Endodermal cell (in vitro differentiated cells): ENCODE data around the gene GPC3. TPM values are rescaled to one million over a fixed set of nuclear protein-coding genes. Genes with fewer than 3 reads are reported as not detected.

Experiments used
- DNase-seq: peaks from one replicate; pipeline ENCODE4 v3.0.0-alpha.2; 2017
- H3K27ac ChIP-seq: 2 replicates; pipeline ENCODE4 v1.5.1; 2013; ENCODE audit warnings: mild to moderate bottlenecking, low read depth, low read length, moderate library complexity
- H3K27me3 ChIP-seq: 2 replicates; pipeline ENCODE4 v1.6.1; 2013; ENCODE audit warnings: mild to moderate bottlenecking, low read length, moderate library complexity; ENCODE audit not compliant: insufficient read depth, control insufficient read depth, poor library complexity, severe bottlenecking
- H3K36me3 ChIP-seq: 2 replicates; pipeline ENCODE4 v1.7.0; 2013; ENCODE audit warnings: mild to moderate bottlenecking, low read length, moderate library complexity; ENCODE audit not compliant: control insufficient read depth, insufficient read depth
- H3K4me1 ChIP-seq: one replicate; pipeline ENCODE4 v1.7.0; 2013; ENCODE audit warnings: low read length; ENCODE audit not compliant: control insufficient read depth, insufficient read depth
- H3K4me3 ChIP-seq: 2 replicates; pipeline ENCODE4 v1.5.1; 2013; ENCODE audit warnings: mild to moderate bottlenecking, low read length, moderate library complexity
- H3K9ac ChIP-seq: 2 replicates; pipeline ENCODE4 v1.6.1; 2013; ENCODE audit warnings: mild to moderate bottlenecking, low read length, moderate library complexity; ENCODE audit not compliant: poor library complexity, severe bottlenecking; ENCODE audit errors: extremely low read depth
- H3K9me3 ChIP-seq: 2 replicates; pipeline ENCODE4 v1.6.1; 2013; ENCODE audit warnings: mild to moderate bottlenecking, low read length, moderate library complexity; ENCODE audit not compliant: control insufficient read depth
- H3K27ac Mint-ChIP-seq: 2 replicates; pipeline ENCODE4 v1.8.0; 2020; ENCODE audit warnings: mixed read lengths
- H3K27me3 Mint-ChIP-seq: 2 replicates; pipeline ENCODE4 v1.8.0; 2021; ENCODE audit warnings: mild to moderate bottlenecking, mixed read lengths; ENCODE audit not compliant: insufficient read depth
- H3K36me3 Mint-ChIP-seq: 2 replicates; pipeline ENCODE4 v1.8.0; 2020; ENCODE audit warnings: low read depth, mixed read lengths
- H3K4me1 Mint-ChIP-seq: 2 replicates; pipeline ENCODE4 v1.8.0; 2020; ENCODE audit warnings: mixed read lengths
- H3K4me3 Mint-ChIP-seq: 2 replicates; pipeline ENCODE4 v1.8.0; 2020; ENCODE audit warnings: mild to moderate bottlenecking, moderate library complexity, mixed read lengths
- H3K9me3 Mint-ChIP-seq: 2 replicates; pipeline ENCODE4 v1.8.0; 2020; ENCODE audit warnings: mild to moderate bottlenecking, mixed read lengths
- WGBS, 2 experiments: methylation state at CpG; one replicate each; pipeline versions ENCODE4 v1.1.5 to v1.1.7; 2013; ENCODE audit warnings: missing lambda C conversion rate in 2 of 2, mixed read lengths in 1 of 2; ENCODE audit not compliant: insufficient coverage in 1 of 2, insufficient read length in 1 of 2; 5-methylcytosine and 5-hydroxymethylcytosine counted together
- total RNA-seq, 2 donors: library from RNA; stranded (reverse); fragmentation: NEBNext Ultra II Directional in 1 of 2; extraction: Animal tissue kit (Norgen Biotek cat#: 25700) in 1 of 2; gene quantifications; 2 replicates in 1 of 2; 3 replicates in 1 of 2; pipeline ENCODE4 v1.2.1, GENCODE V29; 2021
- TF ChIP-seq, protein P1 (sequence below): fragments of 200-600 bp; sonication (generic); conservative IDR thresholded peaks from 2 replicates; pipeline ENCODE4 v1.5.0; 2021; ENCODE audit warnings: antibody characterized with exemption, mild to moderate bottlenecking

Gene GPC3
- total RNA-seq, 2 donors from 2014 or later: 39.5 to 125 TPM

DNA sequence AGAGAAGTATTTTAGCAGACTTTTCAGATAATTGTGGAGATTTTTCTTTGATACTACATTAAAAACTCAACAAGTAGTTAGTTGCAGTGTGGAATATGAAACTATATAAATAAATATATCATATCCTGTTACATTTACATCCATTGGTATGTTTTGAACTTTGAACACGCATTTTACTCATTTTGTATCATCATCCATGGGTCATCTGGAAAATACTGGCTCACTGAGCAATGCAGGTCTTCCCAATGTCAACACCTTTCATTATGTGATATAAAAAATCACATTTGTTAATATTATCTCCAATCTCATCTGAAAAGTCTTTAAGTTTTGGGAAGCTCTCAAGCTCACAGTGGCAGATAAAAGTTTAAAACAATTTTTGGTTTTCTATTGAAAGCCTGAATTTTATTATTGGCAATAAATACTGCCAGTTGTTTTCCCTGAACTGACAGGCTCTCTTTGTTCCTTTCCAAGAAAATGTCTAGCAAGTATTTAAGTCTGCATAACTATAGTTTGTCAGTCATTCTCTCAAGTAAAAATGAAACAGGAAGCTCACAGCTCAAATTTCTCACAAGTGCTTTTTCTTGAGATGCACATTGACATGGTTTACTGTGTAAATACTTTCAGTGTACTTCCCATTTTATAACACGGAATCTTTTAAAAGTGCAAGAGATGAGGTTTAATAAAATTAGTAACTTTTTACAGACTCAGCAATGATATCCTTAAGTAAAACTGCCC lies 386.6 kb downstream of the GPC3 start:
- Mint-ChIP-seq H3K9me3 (no peaks in the 10 kb centered on the region), H3K4me3 (no peak overlapping the region), H3K4me1 (peaks cover 25% of the 10 kb centered on the region), H3K36me3 (peaks cover 10% of the 10 kb centered on the region), H3K27me3 (no peaks in the 10 kb centered on the region), H3K27ac (no peak overlapping the region)
- 100% methylated on average over 1 of the region's 2 CpGs; no CpG with 5 or more reads in 1 of the 2 experiments for WGBS, 2 experiments
- DNase-seq: no peak
- Histone ChIP-seq H3K36me3 (no peaks in the 10 kb centered on the region), H3K27me3 (no peaks in the 10 kb centered on the region), H3K4me3 (no peak overlapping the region), H3K4me1 (no peaks in the 10 kb centered on the region), H3K9me3 (no peaks in the 10 kb centered on the region), H3K27ac (no peak overlapping the region), H3K9ac (no peak overlapping the region)
- TF ChIP-seq, protein P1, sequence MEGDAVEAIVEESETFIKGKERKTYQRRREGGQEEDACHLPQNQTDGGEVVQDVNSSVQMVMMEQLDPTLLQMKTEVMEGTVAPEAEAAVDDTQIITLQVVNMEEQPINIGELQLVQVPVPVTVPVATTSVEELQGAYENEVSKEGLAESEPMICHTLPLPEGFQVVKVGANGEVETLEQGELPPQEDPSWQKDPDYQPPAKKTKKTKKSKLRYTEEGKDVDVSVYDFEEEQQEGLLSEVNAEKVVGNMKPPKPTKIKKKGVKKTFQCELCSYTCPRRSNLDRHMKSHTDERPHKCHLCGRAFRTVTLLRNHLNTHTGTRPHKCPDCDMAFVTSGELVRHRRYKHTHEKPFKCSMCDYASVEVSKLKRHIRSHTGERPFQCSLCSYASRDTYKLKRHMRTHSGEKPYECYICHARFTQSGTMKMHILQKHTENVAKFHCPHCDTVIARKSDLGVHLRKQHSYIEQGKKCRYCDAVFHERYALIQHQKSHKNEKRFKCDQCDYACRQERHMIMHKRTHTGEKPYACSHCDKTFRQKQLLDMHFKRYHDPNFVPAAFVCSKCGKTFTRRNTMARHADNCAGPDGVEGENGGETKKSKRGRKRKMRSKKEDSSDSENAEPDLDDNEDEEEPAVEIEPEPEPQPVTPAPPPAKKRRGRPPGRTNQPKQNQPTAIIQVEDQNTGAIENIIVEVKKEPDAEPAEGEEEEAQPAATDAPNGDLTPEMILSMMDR: no peak

DNA sequence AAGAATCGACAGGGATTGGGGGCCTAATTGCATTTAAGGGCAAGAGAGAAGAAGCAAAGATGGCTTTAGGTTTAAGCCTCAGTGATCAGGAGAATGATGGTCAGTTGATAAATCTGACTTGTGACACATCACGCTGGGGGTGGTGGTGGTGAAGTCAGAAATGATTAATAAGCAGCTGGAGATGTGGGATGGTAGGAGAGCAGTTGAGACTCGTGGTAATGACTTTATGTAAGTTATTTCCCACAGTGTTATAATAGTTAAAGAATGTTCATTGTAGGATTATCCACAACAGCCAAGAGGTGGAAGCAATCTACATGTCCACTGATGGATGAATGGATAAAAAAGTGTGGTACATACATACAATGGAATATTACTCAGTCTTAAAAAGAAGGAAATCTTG lies 391.2 kb downstream of the GPC3 start:
- DNase-seq: no peak
- Histone ChIP-seq H3K9ac (no peak overlapping the region), H3K27ac (no peak overlapping the region), H3K36me3 (no peaks in the 10 kb centered on the region), H3K27me3 (no peaks in the 10 kb centered on the region), H3K4me1 (no peaks in the 10 kb centered on the region), H3K4me3 (no peak overlapping the region), H3K9me3 (no peaks in the 10 kb centered on the region)
- Mint-ChIP-seq H3K4me1 (peaks cover 11% of the 10 kb centered on the region), H3K9me3 (no peaks in the 10 kb centered on the region), H3K4me3 (no peak overlapping the region), H3K27me3 (no peaks in the 10 kb centered on the region), H3K36me3 (peaks cover 14% of the 10 kb centered on the region), H3K27ac (no peak overlapping the region)
- TF ChIP-seq, protein P1: no peak
- WGBS, 2 experiments: 97% methylated on average over 3 of the region's 3 CpGs; no CpG with 5 or more reads in 1 of the 2 experiments

DNA sequence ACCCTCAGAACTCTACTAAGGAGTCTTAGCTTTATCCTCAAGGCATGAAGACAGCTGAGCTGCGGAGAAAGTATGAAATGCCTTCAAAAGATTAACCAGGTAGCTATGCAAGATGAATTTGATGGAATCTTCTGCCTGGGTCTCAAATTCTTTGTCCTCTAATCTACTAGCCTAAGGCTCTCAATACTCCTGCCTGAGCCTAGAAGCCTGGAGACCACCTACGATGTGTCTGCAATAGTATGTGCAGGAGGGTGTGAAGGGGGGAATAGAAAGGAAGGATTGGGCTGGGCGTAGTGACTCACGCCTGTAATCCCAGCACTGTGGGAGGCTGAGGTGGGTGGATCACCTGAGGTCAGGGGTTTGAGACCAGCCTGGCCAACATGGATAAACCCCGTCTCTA lies 391.9 kb downstream of the GPC3 start:
- H3K4me3 ChIP-seq: no peak overlapping the region
- H3K27ac Mint-ChIP-seq: no peak overlapping the region
- H3K27me3 Mint-ChIP-seq: no peaks in the 10 kb centered on the region
- no peak overlapping the region for H3K4me3 Mint-ChIP-seq
- H3K9me3 Mint-ChIP-seq: no peaks in the 10 kb centered on the region
- TF ChIP-seq, protein P1: no peak
- H3K27me3 ChIP-seq: no peaks in the 10 kb centered on the region
- peaks cover 10% of the 10 kb centered on the region for H3K4me1 Mint-ChIP-seq
- no peaks in the 10 kb centered on the region for H3K9me3 ChIP-seq
- no peak for DNase-seq
- H3K36me3 Mint-ChIP-seq: peaks cover 14% of the 10 kb centered on the region
- no peaks in the 10 kb centered on the region for H3K36me3 ChIP-seq
- no peak overlapping the region for H3K9ac ChIP-seq
- no peak overlapping the region for H3K27ac ChIP-seq
- H3K4me1 ChIP-seq: no peaks in the 10 kb centered on the region
- 80 to 98% methylated on average over 1 to 4 of the region's 5 CpGs for whole genome bisulfite sequencing, 2 experiments
